HG03135 (cell line): Measurements from ENCODE around the gene IGFBP4.

ENCODE experiments used
- ATAC-seq: cut with Tn5 transposase; IDR thresholded peaks from one replicate; pipeline ENCODE4 v1.9.1; 2021; ENCODE audit warnings: mild to moderate bottlenecking, moderate library complexity; ENCODE audit not compliant: unreplicated experiment

Gene IGFBP4

DNA sequence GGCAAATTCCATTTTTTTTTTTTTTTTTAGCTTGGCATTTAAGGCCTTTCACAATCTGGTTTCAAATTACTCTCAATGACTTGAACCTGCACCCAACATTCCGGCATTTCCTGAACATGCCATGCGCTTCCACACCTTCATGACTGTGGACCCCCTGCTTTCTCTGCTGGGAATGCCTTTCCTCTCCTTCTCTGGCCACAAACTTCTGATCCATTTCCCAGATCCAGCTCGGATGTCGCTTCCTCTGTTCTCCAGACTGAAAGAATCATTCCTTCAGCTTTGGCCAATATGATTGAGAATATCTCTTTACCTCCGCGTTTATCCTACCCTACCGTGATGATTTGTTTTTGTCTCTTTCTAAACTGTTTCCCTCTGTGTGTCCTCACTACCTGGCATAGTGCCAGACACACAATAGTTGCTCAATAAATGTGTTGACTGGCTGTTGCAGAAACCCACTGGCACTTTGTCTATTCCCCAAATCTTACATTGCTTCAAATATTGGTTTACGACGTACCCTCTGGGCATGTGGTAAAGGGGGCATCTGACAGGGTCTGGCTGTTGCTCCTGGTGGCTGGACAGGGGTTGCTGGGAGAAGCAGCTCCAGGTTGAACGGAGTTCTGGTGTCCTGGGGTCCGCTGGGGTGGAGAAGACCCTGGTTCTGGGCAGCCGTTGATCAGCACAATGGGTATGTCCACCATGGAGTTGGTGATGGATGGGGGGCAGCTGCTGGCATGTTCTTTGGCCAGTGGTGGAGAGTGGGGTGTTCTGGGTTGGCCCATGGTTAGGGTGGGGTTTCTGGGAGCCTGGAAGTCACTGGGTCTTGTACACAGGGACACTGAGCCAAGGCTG is 43.5 kb downstream of the IGFBP4 start:
- no peak for ATAC-seq

DNA sequence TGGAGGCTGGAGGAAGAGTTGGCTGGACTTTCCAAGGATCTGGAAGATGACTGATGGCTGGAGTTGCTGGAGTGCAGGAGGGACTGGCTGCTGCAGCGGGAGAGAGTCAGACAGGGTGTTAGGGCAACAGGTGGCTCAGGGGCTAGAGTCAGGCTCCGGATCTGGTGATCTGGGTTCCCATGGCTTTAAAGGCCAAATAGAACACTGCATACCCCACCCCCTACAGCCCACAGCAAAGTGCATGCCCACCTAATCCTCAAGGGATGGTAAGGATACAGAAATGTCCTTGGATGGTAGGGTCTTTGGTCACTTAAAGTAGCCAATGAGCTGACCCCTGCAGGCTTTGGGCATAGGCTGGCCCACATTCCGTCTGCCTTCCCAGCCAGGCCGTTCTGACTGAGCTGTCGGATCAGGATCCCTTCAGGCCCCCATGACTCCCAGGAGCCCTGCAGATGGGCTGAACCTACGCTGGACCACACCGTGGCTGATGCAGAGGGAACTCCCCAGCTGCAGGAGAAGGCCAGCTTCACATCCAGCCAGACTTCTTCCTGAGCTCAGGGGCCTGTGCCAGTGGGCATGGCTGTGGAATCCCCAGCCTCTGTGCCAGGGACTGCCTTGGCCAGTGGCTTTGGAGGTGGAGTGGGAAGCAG is 44.2 kb downstream of the IGFBP4 start:
- ATAC-seq: no peak

- no peak for ATAC-seq
These were observed 47.1 kb downstream of the IGFBP4 start for GRCh38 chr17:40490289-40490853.

DNA sequence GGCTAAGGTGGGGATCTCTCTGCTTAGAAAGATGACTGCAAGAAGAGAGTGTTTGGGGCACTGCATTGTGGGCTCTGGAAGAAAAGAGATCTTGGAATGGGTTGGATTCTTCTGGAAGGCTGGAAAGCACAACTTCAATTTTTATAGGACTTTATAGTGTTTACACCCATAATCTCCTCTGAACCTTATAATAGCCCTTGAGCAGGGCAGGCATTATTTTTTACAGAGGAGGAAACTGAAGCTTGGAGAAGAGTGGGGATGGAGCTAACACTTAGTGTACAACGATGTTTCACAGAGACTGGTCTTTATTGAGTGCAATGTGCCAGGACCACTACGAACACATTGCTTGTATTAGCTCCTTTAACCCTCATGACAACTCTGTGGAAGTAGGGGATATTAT is 47.7 kb downstream of the IGFBP4 start:
- no peak for ATAC-seq

GRCh38 chr17:40491486-40491885 is 48.2 kb downstream of the IGFBP4 start:
- ATAC-seq: no peak

- no peak for ATAC-seq
These were observed 50.4 kb downstream of the IGFBP4 start for GRCh38 chr17:40493697-40494096.

DNA sequence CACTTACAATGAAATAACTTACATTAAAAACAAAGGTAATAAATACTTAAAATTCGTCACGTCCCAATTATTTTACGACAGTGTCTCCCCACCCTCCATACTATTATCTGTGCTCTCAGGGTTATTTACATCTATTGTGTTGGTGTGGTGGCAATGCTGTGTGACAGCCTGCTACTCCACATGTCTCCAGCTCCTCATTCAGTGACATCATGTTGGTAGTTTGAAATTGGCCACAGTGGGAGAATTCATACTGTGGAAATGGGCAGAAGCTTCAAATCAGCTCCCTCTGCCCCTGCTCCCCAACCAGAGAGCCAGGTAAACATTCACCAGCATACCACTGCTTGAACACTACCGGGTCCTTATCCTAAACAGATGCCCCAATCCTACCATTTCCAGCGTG is 51.9 kb downstream of the IGFBP4 start:
- no peak for ATAC-seq

GRCh38 chr17:40496170-40496569 is 52.9 kb downstream of the IGFBP4 start:
- ATAC-seq: no peak

DNA sequence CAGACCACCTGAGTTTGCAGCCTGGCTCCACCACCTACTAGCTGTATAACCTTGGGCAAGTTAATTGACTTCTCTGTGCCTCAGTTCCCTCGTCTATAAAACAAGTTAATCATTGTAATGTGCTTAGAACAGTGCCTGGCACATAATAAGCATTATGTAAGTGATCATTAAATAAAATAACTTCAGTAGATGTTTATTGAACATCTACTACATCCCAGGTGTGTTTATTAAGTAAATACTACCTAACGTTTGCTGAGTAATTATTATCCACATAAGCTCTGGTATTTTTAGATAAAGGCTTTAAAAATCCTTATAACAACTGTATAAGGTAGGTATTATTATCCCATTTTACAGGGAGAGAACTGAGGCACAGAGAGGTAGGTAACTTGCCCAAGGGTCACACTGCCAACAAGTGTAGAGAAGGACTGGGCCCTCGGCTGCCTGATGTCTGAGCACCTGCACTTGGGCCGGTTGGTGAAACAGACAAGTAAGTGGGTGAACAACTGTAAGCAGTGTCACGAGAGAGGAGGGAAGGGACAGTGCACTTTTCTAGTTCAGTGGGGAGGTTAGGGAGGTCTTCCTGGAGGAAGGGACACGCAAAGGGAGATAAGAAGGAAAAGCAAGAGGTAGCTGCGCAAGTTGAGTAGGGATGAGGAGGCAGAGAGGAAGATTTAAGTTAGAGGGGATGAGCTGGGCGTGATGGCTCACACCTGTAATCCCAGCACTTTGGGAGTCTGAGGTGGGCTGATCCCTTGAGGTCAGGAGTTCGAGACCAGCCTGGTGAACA is 53.6 kb downstream of the IGFBP4 start:
- ATAC-seq: no peak

DNA sequence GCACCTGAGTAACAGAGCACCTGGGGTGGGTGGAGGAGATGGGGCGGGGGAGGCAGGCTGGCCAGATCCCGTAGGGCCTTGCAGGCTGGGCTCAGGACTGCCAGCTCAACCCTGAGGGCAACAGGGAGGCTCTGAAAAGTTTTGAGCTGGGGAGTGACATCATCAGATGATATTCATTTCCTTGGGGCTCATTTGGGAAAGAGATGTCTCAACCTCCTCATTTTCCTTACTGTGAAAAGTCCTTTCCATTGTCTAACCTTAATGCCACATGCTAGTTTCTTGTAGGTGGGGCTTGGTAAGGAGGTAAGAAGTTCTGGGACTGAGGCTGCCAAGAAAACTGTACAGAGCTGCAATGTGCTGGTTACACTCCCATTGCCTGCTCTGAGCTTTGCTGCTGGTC is 54.4 kb downstream of the IGFBP4 start:
- ATAC-seq: no peak

GRCh38 chr17:40498281-40499084 is 55.2 kb downstream of the IGFBP4 start:
- no peak for ATAC-seq

GRCh38 chr17:40499551-40500189 is 56.4 kb downstream of the IGFBP4 start:
- ATAC-seq: no peak

GRCh38 chr17:40500190-40500589 is 56.9 kb downstream of the IGFBP4 start:
- ATAC-seq: no peak

DNA sequence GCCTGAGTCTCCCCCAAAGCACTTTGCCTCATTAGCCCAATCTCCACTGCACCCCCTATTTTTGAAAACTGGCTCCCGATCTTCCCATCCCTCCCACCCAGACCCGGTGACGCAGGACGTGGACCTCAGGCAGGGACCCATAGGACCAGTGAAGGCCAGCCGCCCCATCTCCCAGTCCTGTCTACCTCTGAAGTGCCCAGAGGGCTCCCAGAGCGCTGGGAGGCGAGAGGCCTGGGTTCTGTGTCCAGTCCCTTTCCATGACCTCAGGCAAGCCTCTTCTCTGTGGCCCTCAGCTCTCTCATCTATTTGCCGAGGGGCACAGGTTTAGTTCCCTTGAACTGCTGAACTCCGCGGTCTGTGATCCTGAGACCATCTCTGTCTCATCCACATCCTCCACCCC is 57.5 kb downstream of the IGFBP4 start:
- no peak for ATAC-seq

- no peak for ATAC-seq
These were observed 58.3 kb downstream of the IGFBP4 start, which contains the start of gene TNS4 for GRCh38 chr17:40501499-40501911. Gene TNS4, minus strand, starts transcription at chr17:40501623. Its CDS starts 5,198 bp downstream, at chr17:40496425.

DNA sequence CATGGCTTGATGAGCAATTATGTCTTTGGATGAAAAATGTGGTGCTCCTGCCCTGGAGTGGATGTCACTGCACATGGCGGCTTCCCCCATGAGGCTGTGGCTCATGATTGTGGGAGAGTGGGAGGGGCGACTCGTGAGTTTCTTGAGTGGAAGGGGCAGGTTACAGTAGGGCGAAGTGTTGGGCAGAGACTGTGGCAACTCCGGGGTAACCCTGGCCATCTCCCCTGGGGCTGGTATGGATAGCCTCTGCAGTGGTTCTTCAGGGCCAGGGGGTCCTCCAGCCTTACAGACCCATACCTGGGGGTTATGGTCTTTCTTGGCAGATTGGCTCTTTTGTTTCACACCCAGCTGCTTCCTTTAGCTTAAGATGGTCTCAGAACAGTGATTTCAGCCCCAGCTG is 59.5 kb downstream of the IGFBP4 start:
- ATAC-seq: no peak

DNA sequence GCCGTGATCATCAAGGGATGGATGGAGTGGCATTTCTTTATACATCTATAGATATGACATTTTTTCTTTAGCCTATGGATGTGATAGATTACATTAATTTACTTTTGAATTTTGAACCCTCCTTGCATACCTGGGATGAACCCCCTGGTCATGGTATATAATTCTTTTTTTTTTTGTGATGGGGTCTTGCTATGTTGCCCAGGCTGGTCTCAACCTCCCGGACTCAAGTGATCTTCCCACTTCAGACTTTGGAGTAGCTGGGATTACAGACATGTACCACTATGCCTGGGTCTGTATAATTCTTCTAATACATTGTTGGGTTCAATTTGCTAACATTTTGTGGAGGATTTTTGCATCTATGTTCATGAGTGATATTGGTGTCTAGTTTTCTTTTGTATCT is 59.9 kb downstream of the IGFBP4 start:
- no peak for ATAC-seq

DNA sequence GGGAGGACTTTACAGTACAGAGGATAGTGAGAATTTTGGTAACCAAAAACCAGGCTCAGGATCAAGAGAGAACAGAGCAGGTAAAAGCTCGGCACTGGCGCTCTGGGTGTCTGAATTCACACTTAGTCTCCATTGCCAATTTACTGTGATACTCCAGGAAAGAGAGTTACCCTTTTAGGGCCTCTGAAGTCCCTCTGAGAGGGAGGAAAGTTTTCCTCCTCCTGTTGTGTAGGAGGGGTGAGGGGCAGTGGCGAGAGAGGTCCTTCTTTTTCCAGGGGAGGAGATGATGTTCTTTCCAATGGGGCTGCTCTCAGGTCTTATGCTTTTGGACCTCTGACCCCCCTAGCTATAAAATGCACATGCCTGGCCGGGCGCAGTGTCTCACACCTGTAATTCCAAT is 63.5 kb downstream of the IGFBP4 start:
- ATAC-seq: no peak
